Panc1 (cell line): Measurements from ENCODE around the gene MTHFD2L. TPM values are rescaled to one million over a fixed set of nuclear protein-coding genes. Genes with fewer than 3 reads are reported as not detected.

ENCODE experiments used
- ATAC-seq: fragments of 200-7000 bp; cut with Tn5 transposase; 2 replicates; pipeline ENCODE4 v1.9.1; 2020; ENCODE audit warnings: mild to moderate bottlenecking, moderate library complexity
- BruUV-seq: library from RNA; stranded (reverse); fragments of 400-500 nt; replicated peaks from 2 replicates; lab custom pipeline; 2021; lab: Mats Ljungman, UMichigan
- CTCF ChIA-PET: fragments of 300-600 bp; sonication (Branson Sonifier 250); formaldehyde crosslinking; loops from one replicate; lab custom pipeline; 2022; ENCODE audit warnings: antibody characterized with exemption; lab: Charles Lee
- POLR2A ChIA-PET: fragments of 300-600 bp; sonication (Branson Sonifier 250); formaldehyde crosslinking; loops from one replicate; lab custom pipeline; 2022; ENCODE audit warnings: antibody characterized with exemption; lab: Charles Lee
- DNase-seq: peaks from one replicate; pipeline ENCODE4 v3.0.0-alpha.2; 2010; ENCODE audit warnings: low read depth, low spot score
- H3K27ac ChIP-seq: 2 replicates; pipeline ENCODE4 v1.5.1; 2011; ENCODE audit warnings: mild to moderate bottlenecking, low read length, inconsistent platforms
- H3K27me3 ChIP-seq: fragments of 200-500 bp; sonication (Bioruptor generic); 2 replicates; pipeline ENCODE4 v1.6.0; 2014; ENCODE audit warnings: low read length, inconsistent platforms; ENCODE audit not compliant: control insufficient read depth, insufficient read depth
- H3K36me3 ChIP-seq: fragments of 200-500 bp; sonication (Bioruptor generic); 2 replicates; pipeline ENCODE4 v1.5.1; 2014; ENCODE audit warnings: inconsistent platforms, mild to moderate bottlenecking, low read length, moderate library complexity; ENCODE audit not compliant: control insufficient read depth, insufficient read depth
- H3K4me1 ChIP-seq: 2 replicates; pipeline ENCODE4 v1.5.1; 2011; ENCODE audit warnings: inconsistent platforms, mild to moderate bottlenecking, low read length, moderate library complexity; ENCODE audit not compliant: control insufficient read depth, insufficient read depth
- H3K4me3 ChIP-seq, 2 experiments: 2 replicates each; pipeline ENCODE4 v1.5.1; 2011 to 2012; ENCODE audit warnings: low read depth in 2 of 2, low read length in 2 of 2, mild to moderate bottlenecking in 2 of 2, inconsistent platforms in 1 of 2, moderate library complexity in 1 of 2
- H3K9me3 ChIP-seq: fragments of 200-500 bp; sonication (Bioruptor generic); 2 replicates; pipeline ENCODE4 v1.5.1; 2014; ENCODE audit warnings: low read depth, mild to moderate bottlenecking, inconsistent platforms, low read length, moderate library complexity; ENCODE audit not compliant: control insufficient read depth, insufficient read depth
- POLR2AphosphoS5 ChIP-seq: IDR thresholded peaks from 2 replicates; pipeline ENCODE4 v1.6.1; 2012; ENCODE audit warnings: mild to moderate bottlenecking, low read depth, low read length, moderate library complexity
- SIN3A ChIP-seq: IDR thresholded peaks from 2 replicates; pipeline ENCODE4 v1.6.1; 2012; ENCODE audit warnings: low read depth, mild to moderate bottlenecking, low read length, moderate library complexity, borderline replicate concordance; ENCODE audit not compliant: insufficient read depth
- TCF7L2 ChIP-seq: IDR thresholded peaks from 2 replicates; pipeline ENCODE4 v1.6.1; 2011; ENCODE audit warnings: mild to moderate bottlenecking, low read depth, low read length, inconsistent platforms
- in situ Hi-C: cut with HindIII; loops from 2 replicates; pipeline ENCODE4 v1.10.0; 2016; ENCODE audit warnings: low sequenced_read_pairs, low pct_unique_long_range_greater_than_20kb
- intact Hi-C: fragments of 100-400 bp; cut with micrococcal nuclease; formaldehyde crosslinking; loops from one replicate; pipeline ENCODE4 v1.10.0; 2022; ENCODE audit not compliant: unreplicated experiment
- total RNA-seq: library from RNA; stranded (reverse); gene quantifications from one replicate; pipeline ENCODE4 v1.2.1, GENCODE V29; 2021; ENCODE audit not compliant: unreplicated experiment
- TF ChIP-seq, protein P1 (sequence below), 2 experiments: IDR thresholded peaks; 2 replicates each; pipeline ENCODE4 v1.6.1; 2011 to 2012; ENCODE audit warnings: low read depth in 2 of 2, control low read depth in 1 of 2, low read length in 1 of 2, mild to moderate bottlenecking in 1 of 2, moderate library complexity in 1 of 2; ENCODE audit not compliant: insufficient read depth in 1 of 2
- TF ChIP-seq, protein P2 (sequence below): fragments of 450-650 bp; IDR thresholded peaks from 2 replicates; pipeline ENCODE4 v1.5.1; 2017; ENCODE audit warnings: mild to moderate bottlenecking

MTHFD2L gene
- total RNA-seq, 1 experiment from 2014 or later = 6.6 TPM

DNA sequence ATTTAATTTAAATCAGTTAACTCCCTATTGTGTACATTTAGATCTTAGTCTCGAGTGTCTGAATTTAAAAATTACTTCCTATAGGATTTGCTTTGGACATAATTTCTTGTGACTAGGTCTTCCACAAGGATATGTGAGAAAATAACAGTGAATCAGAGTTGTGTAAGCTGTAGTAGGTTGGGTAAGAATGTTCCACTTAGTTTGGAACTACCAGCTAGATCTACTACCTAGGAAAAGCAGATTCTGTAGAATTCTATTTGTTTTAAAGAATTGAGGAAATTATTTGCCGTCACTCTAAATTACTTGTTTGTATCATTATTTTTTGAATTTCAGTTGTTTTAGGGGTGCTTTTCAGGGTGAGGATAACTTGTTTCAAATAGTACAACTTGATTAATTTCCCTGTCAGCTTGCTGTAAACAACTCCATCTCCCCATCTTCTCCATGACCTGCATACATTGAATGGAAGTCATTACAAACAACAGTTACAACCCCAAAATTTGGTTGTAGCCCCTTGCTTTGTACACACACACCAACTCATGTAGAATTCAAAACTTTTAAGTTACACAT is 1.3 kb downstream of the MTHFD2L start:
- Histone ChIP-seq H3K27ac (peak overlapping the region; percentile 66), H3K4me3 (peak overlapping the region; percentile 70 to 78), H3K9me3 (no peaks in the 10 kb centered on the region), H3K4me1 (peaks cover 3% of the 10 kb centered on the region; the same call in 1 of the 2 replicates), H3K36me3 (peaks cover 2% of the 10 kb centered on the region), H3K27me3 (no peaks in the 10 kb centered on the region; the same call in 1 of the 2 replicates)
- POLR2A ChIA-PET = no interaction called here
- intact Hi-C loops (no loop called here), in situ Hi-C loops (no loop called here)
- ATAC-seq (no peak), DNase-seq (no peak)
- no TSS peak for BruUV-seq
- TF ChIP-seq TCF7L2 = no peak
- no peak for TF ChIP-seq SIN3A
- TF ChIP-seq, protein P1, sequence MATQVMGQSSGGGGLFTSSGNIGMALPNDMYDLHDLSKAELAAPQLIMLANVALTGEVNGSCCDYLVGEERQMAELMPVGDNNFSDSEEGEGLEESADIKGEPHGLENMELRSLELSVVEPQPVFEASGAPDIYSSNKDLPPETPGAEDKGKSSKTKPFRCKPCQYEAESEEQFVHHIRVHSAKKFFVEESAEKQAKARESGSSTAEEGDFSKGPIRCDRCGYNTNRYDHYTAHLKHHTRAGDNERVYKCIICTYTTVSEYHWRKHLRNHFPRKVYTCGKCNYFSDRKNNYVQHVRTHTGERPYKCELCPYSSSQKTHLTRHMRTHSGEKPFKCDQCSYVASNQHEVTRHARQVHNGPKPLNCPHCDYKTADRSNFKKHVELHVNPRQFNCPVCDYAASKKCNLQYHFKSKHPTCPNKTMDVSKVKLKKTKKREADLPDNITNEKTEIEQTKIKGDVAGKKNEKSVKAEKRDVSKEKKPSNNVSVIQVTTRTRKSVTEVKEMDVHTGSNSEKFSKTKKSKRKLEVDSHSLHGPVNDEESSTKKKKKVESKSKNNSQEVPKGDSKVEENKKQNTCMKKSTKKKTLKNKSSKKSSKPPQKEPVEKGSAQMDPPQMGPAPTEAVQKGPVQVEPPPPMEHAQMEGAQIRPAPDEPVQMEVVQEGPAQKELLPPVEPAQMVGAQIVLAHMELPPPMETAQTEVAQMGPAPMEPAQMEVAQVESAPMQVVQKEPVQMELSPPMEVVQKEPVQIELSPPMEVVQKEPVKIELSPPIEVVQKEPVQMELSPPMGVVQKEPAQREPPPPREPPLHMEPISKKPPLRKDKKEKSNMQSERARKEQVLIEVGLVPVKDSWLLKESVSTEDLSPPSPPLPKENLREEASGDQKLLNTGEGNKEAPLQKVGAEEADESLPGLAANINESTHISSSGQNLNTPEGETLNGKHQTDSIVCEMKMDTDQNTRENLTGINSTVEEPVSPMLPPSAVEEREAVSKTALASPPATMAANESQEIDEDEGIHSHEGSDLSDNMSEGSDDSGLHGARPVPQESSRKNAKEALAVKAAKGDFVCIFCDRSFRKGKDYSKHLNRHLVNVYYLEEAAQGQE (IDR thresholded peaks at IDR 0.05; ENCODE audit: insufficient read depth in 1 of 2, low read depth in 2 of 2, low read length in 1 of 2) = no peak
- no peak for TF ChIP-seq POLR2AphosphoS5
- TF ChIP-seq, protein P2, sequence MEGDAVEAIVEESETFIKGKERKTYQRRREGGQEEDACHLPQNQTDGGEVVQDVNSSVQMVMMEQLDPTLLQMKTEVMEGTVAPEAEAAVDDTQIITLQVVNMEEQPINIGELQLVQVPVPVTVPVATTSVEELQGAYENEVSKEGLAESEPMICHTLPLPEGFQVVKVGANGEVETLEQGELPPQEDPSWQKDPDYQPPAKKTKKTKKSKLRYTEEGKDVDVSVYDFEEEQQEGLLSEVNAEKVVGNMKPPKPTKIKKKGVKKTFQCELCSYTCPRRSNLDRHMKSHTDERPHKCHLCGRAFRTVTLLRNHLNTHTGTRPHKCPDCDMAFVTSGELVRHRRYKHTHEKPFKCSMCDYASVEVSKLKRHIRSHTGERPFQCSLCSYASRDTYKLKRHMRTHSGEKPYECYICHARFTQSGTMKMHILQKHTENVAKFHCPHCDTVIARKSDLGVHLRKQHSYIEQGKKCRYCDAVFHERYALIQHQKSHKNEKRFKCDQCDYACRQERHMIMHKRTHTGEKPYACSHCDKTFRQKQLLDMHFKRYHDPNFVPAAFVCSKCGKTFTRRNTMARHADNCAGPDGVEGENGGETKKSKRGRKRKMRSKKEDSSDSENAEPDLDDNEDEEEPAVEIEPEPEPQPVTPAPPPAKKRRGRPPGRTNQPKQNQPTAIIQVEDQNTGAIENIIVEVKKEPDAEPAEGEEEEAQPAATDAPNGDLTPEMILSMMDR = no peak
- CTCF ChIA-PET = no interaction called here

DNA sequence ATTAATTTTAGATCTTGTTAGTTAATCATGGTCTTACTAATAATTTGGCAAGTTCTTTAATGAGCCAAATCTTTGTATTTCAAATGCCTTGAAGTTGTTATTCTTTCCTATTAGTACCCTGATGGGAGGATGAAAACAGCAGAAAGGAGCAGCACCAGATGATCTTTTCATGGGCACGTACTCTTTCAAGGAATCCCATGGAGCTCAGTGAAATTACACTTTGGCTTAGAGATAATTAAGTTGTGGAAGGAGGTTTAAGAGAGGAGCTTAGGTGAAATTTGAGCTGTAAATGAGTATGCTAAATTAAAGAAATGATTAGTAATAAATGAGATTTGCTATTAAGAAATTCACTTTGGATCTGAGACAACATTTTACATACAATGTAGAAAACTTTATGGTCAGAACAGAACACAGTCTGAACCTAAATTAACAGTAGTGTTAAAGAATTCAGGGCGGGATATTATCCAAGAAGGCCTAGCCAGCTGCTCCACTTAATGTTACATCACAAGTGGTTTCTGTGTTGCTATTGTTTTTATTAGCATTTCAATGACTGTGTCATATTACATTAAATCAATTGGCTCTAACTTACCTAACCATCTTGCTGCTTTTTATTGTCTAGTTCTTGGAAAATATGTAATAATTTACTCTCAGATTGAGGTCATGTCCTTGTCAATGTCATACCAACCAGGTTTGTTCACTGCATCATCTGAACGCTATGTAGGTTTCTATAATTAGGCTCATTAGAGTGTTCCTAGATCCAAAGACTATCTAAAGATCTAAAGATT is 3.9 kb downstream of the MTHFD2L start:
- no peak overlapping the region for H3K27ac ChIP-seq
- ChIA-PET POLR2A (no interaction called here), CTCF (interaction anchor here (0.7 kb wide), 1 partner anchor 202 kb away, joined by 11 read pairs; no protein-coding TSS in a partner anchor)
- H3K27me3 ChIP-seq = no peaks in the 10 kb centered on the region
- no peak for ATAC-seq
- in situ Hi-C loops = no loop called here
- no peak for TF ChIP-seq TCF7L2
- TF ChIP-seq POLR2AphosphoS5 = no peak
- H3K9me3 ChIP-seq = no peaks in the 10 kb centered on the region
- intact Hi-C loops = no loop called here
- no TSS peak for BruUV-seq
- DNase-seq = no peak
- H3K36me3 ChIP-seq = peaks cover 2% of the 10 kb centered on the region
- peaks cover 3% of the 10 kb centered on the region; the same call in 1 of the 2 replicates for H3K4me1 ChIP-seq
- no peak overlapping the region for H3K4me3 ChIP-seq

DNA sequence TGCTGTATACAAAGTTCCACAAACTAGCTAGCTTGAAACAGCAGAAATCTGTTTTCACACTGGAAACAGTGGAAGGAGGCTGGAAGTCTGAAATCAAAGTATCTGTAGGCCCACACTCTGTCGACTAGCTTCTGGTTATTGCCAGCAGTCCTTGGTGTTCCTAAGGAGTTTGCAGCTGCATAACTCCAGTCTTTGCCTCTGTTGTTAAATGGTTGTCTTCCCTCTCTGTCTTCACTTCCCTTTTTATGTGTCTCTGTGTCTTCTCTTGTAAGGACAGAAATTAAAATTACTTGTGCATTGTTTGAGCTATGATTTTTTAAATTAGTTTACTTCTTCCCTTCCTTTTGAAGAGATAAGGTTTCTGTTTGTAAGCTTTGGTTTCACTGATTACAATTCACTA is 8.2 kb downstream of the MTHFD2L start:
- ChIA-PET CTCF (no interaction called here), POLR2A (no interaction called here)
- no peak for DNase-seq
- Histone ChIP-seq H3K27me3 (no peaks in the 10 kb centered on the region), H3K9me3 (no peaks in the 10 kb centered on the region), H3K4me3 (no peak overlapping the region), H3K4me1 (no peaks in the 10 kb centered on the region), H3K27ac (no peak overlapping the region), H3K36me3 (no peaks in the 10 kb centered on the region; the same call in 1 of the 2 replicates)
- intact Hi-C loops = no loop called here
- TF ChIP-seq POLR2AphosphoS5 = no peak
- TF ChIP-seq SIN3A = no peak
- no peak for TF ChIP-seq TCF7L2
- TF ChIP-seq, protein P2 = no peak
- TF ChIP-seq, protein P1 (IDR thresholded peaks at IDR 0.05; ENCODE audit: insufficient read depth in 1 of 2, low read depth in 2 of 2, low read length in 1 of 2) = no peak
- ATAC-seq = no peak
- BruUV-seq = no TSS peak
- in situ Hi-C loops = no loop called here
